Retinal pigment epithelial cell (primary cell): Measurements from ENCODE around the gene HNRNPLL.

Experiments used
- DNase-seq: peaks from one replicate; pipeline ENCODE4 v3.0.0-alpha.2; 2010; ENCODE audit warnings: low read depth
- H3K4me3 ChIP-seq: 2 replicates; pipeline ENCODE4 v1.5.1; 2011; ENCODE audit warnings: mild to moderate bottlenecking, low read length, control low read depth, moderate library complexity
- CTCF ChIP-seq: conservative IDR thresholded peaks from 2 replicates; pipeline ENCODE4 v1.5.1; 2011; ENCODE audit warnings: low read depth, low read length, control low read depth, inconsistent platforms

HNRNPLL gene

GRCh38 chr2:38526195-38526594, 76.5 kb downstream of the HNRNPLL start:
- no peak overlapping the region for H3K4me3 ChIP-seq
- no peak for DNase-seq
- TF ChIP-seq CTCF, result no peak

GRCh38 chr2:38524580-38524979, 78.1 kb downstream of the HNRNPLL start:
- no peak for DNase-seq
- H3K4me3 ChIP-seq, result no peak overlapping the region
- no peak for TF ChIP-seq CTCF

- no peak for DNase-seq
- H3K4me3 ChIP-seq, result no peak overlapping the region
- peak; percentile 57 for TF ChIP-seq CTCF
Observed at GRCh38 chr2:38523728-38524437, 78.8 kb downstream of the HNRNPLL start.

- DNase-seq, result no peak
- no peak overlapping the region for H3K4me3 ChIP-seq
- TF ChIP-seq CTCF, result no peak
Observed at GRCh38 chr2:38522754-38523349, 79.9 kb downstream of the HNRNPLL start.

- no peak for TF ChIP-seq CTCF
- DNase-seq, result no peak
- no peak overlapping the region for H3K4me3 ChIP-seq
Observed at GRCh38 chr2:38521835-38522234, 80.9 kb downstream of the HNRNPLL start.

GRCh38 chr2:38517284-38517683, 85.4 kb downstream of the HNRNPLL start:
- TF ChIP-seq CTCF, result no peak
- DNase-seq, result no peak
- H3K4me3 ChIP-seq, result no peak overlapping the region

GRCh38 chr2:38516526-38516925, 86.2 kb downstream of the HNRNPLL start:
- no peak for DNase-seq
- no peak for TF ChIP-seq CTCF
- no peak overlapping the region for H3K4me3 ChIP-seq
